BLaER1 treated with 17β-estradiol and CSF1 and Interleukin-3, amounts not matched to agents 10 nM and 100 nM (cell line): ENCODE data around the gene SLC45A1.
A peak's percentile ranks its signal among the peaks of the same experiment; 100 is the strongest.

ENCODE experiments used
- H3K27ac ChIP-seq, 11 experiments: shearing (Covaris generic); formaldehyde crosslinking; 2 replicates each; pipeline ENCODE4 v1.8.1; 2022
- H3K27me3 ChIP-seq, 11 experiments: shearing (Covaris generic); formaldehyde crosslinking; 2 replicates each; pipeline ENCODE4 v1.8.1; 2022
- H3K36me3 ChIP-seq, 11 experiments: shearing (Covaris generic); formaldehyde crosslinking; 2 replicates each; pipeline ENCODE4 v1.8.1; 2022
- H3K4me1 ChIP-seq, 10 experiments: shearing (Covaris generic); formaldehyde crosslinking; 2 replicates each; pipeline ENCODE4 v1.8.1; 2022
- H3K4me2 ChIP-seq, 11 experiments: shearing (Covaris generic); formaldehyde crosslinking; 2 replicates each; pipeline ENCODE4 v1.8.1; 2022
- H3K4me3 ChIP-seq, 10 experiments: shearing (Covaris generic); formaldehyde crosslinking; 2 replicates each; pipeline ENCODE4 v1.8.1; 2022
- H3K9ac ChIP-seq, 11 experiments: shearing (Covaris generic); formaldehyde crosslinking; 2 replicates each; pipeline ENCODE4 v1.8.1; 2022
- H3K9me3 ChIP-seq, 11 experiments: shearing (Covaris generic); formaldehyde crosslinking; replicated peaks in 1 of 11; 2 replicates each; pipeline ENCODE4 v1.8.1; 2022
- H4K20me1 ChIP-seq, 11 experiments: shearing (Covaris generic); formaldehyde crosslinking; 2 replicates each; pipeline ENCODE4 v1.8.1; 2022
- Cebpa-rat ChIP-seq, 11 experiments: shearing (Covaris generic); IDR thresholded peaks; 2 replicates each; pipeline ENCODE4 v1.8.1; 2022

SLC45A1 gene

GRCh38 chr1:8373125-8373524 is 55.2 kb downstream of the SLC45A1 start:
- peaks cover 89 to 100% (median 99%) of the 10 kb centered on the region in 11 experiments for H4K20me1 ChIP-seq
- peaks cover 19 to 78% (median 40%) of the 10 kb centered on the region in 11 experiments; a peak in 20 of 22 replicates for H3K36me3 ChIP-seq
- no peak for TF ChIP-seq Cebpa-rat (IDR thresholded peaks at IDR 0.05)
- no peak overlapping the region for H3K27ac ChIP-seq
- H3K4me2 ChIP-seq = peak overlapping the region in 4 of 11 experiments; percentile 44 to 65 (median 52); a peak in 2 of 22 replicates
- H3K9me3 ChIP-seq = peaks cover 0 to 16% (median 0%) of the 10 kb centered on the region in 11 experiments; a peak in 6 of 22 replicates
- H3K4me1 ChIP-seq = peaks cover 35 to 68% (median 50%) of the 10 kb centered on the region in 10 experiments
- H3K4me3 ChIP-seq = no peak overlapping the region
- no peaks in the 10 kb centered on the region for H3K27me3 ChIP-seq
- peak overlapping the region in 2 of 11 experiments; percentile 19 to 33; a peak in 1 of 22 replicates for H3K9ac ChIP-seq

GRCh38 chr1:8373581-8374241 is 55.8 kb downstream of the SLC45A1 start:
- Histone ChIP-seq H3K4me1 (peaks cover 37 to 68% (median 53%) of the 10 kb centered on the region in 10 experiments), H3K27ac (no peak overlapping the region; a peak in 1 of 22 replicates), H3K4me2 (peak overlapping the region in 9 of 11 experiments; percentile 5 to 55 (median 34); a peak in 10 of 22 replicates), H3K4me3 (no peak overlapping the region), H3K9ac (peak overlapping the region in 3 of 11 experiments; percentile 4 to 33 (median 19); a peak in 1 of 22 replicates), H4K20me1 (peaks cover 89 to 100% (median 99%) of the 10 kb centered on the region in 11 experiments), H3K27me3 (no peaks in the 10 kb centered on the region), H3K36me3 (peaks cover 19 to 84% (median 40%) of the 10 kb centered on the region in 11 experiments; a peak in 20 of 22 replicates), H3K9me3 (peaks cover 0 to 16% (median 0%) of the 10 kb centered on the region in 11 experiments; a peak in 6 of 22 replicates)
- TF ChIP-seq Cebpa-rat (IDR thresholded peaks at IDR 0.05) = no peak

- peaks cover 89 to 100% (median 99%) of the 10 kb centered on the region in 11 experiments for H4K20me1 ChIP-seq
- H3K4me2 ChIP-seq = peak overlapping the region in 10 of 11 experiments; percentile 5 to 55 (median 35); a peak in 14 of 22 replicates
- H3K4me1 ChIP-seq = peaks cover 44 to 73% (median 59%) of the 10 kb centered on the region in 10 experiments
- H3K36me3 ChIP-seq = peaks cover 19 to 84% (median 43%) of the 10 kb centered on the region in 11 experiments; a peak in 20 of 22 replicates
- no peak for TF ChIP-seq Cebpa-rat (IDR thresholded peaks at IDR 0.05)
- peak overlapping the region in 3 of 11 experiments; percentile 4 to 33 (median 19); a peak in 1 of 22 replicates for H3K9ac ChIP-seq
- H3K27ac ChIP-seq = no peak overlapping the region
- no peaks in the 10 kb centered on the region for H3K27me3 ChIP-seq
- no peak overlapping the region for H3K4me3 ChIP-seq
- peaks cover 0 to 16% (median 0%) of the 10 kb centered on the region in 11 experiments; a peak in 6 of 22 replicates for H3K9me3 ChIP-seq
Observed at GRCh38 chr1:8374356-8374755, 56.4 kb downstream of the SLC45A1 start.

GRCh38 chr1:8374812-8375211 is 56.9 kb downstream of the SLC45A1 start:
- Histone ChIP-seq H3K27me3 (no peaks in the 10 kb centered on the region), H3K4me2 (peak overlapping the region in 9 of 11 experiments; percentile 16 to 55 (median 36); a peak in 7 of 22 replicates), H3K36me3 (peaks cover 19 to 85% (median 45%) of the 10 kb centered on the region in 11 experiments; a peak in 20 of 22 replicates), H3K4me3 (no peak overlapping the region), H4K20me1 (peaks cover 89 to 100% (median 99%) of the 10 kb centered on the region in 11 experiments), H3K9ac (peak overlapping the region in 1 of 11 experiments; percentile 33; a peak in 1 of 22 replicates), H3K27ac (no peak overlapping the region), H3K9me3 (peaks cover 0 to 16% (median 0%) of the 10 kb centered on the region in 11 experiments; a peak in 6 of 22 replicates), H3K4me1 (peaks cover 48 to 74% (median 63%) of the 10 kb centered on the region in 10 experiments)
- TF ChIP-seq Cebpa-rat (IDR thresholded peaks at IDR 0.05) = no peak

GRCh38 chr1:8376358-8376840 is 58.5 kb downstream of the SLC45A1 start:
- Histone ChIP-seq H3K4me1 (peaks cover 52 to 74% (median 66%) of the 10 kb centered on the region in 10 experiments), H3K9me3 (peaks cover 0 to 16% (median 0%) of the 10 kb centered on the region in 11 experiments; a peak in 6 of 22 replicates), H3K9ac (no peak overlapping the region), H3K27me3 (no peaks in the 10 kb centered on the region), H3K4me2 (no peak overlapping the region), H3K4me3 (no peak overlapping the region), H4K20me1 (peaks cover 89 to 100% (median 98%) of the 10 kb centered on the region in 11 experiments), H3K27ac (no peak overlapping the region), H3K36me3 (peaks cover 27 to 84% (median 49%) of the 10 kb centered on the region in 11 experiments; a peak in 21 of 22 replicates)
- no peak for TF ChIP-seq Cebpa-rat (IDR thresholded peaks at IDR 0.05)

- Histone ChIP-seq H3K36me3 (peaks cover 17 to 84% (median 49%) of the 10 kb centered on the region in 11 experiments; a peak in 21 of 22 replicates), H3K9ac (no peak overlapping the region), H3K27ac (no peak overlapping the region)
Observed at GRCh38 chr1:8377271-8377981, 59.5 kb downstream of the SLC45A1 start.

GRCh38 chr1:8378178-8378577 is 60.3 kb downstream of the SLC45A1 start:
- Histone ChIP-seq H4K20me1 (peaks cover 89 to 100% (median 98%) of the 10 kb centered on the region in 11 experiments), H3K4me3 (no peak overlapping the region), H3K9ac (peak overlapping the region in 2 of 11 experiments; percentile 2 to 51; a peak in 1 of 22 replicates), H3K4me2 (peak overlapping the region in 7 of 11 experiments; percentile 47 to 65 (median 57); a peak in 12 of 22 replicates), H3K27ac (peak overlapping the region in 4 of 11 experiments; percentile 7 to 47 (median 26); a peak in 2 of 22 replicates), H3K4me1 (peaks cover 58 to 74% (median 68%) of the 10 kb centered on the region in 10 experiments), H3K9me3 (peaks cover 0 to 16% (median 0%) of the 10 kb centered on the region in 11 experiments; a peak in 6 of 22 replicates), H3K27me3 (no peaks in the 10 kb centered on the region), H3K36me3 (peaks cover 11 to 77% (median 42%) of the 10 kb centered on the region in 11 experiments; a peak in 21 of 22 replicates)
- no peak for TF ChIP-seq Cebpa-rat (IDR thresholded peaks at IDR 0.05)

More at GRCh38 chr1:8377271-8377981, 59.5 kb downstream of the SLC45A1 start:
- peaks cover 53 to 74% (median 66%) of the 10 kb centered on the region in 10 experiments for H3K4me1 ChIP-seq
- peaks cover 0 to 16% (median 0%) of the 10 kb centered on the region in 11 experiments; a peak in 6 of 22 replicates for H3K9me3 ChIP-seq
- H3K4me3 ChIP-seq = no peak overlapping the region
- H3K4me2 ChIP-seq = no peak overlapping the region; a peak in 1 of 22 replicates
- peaks cover 89 to 100% (median 98%) of the 10 kb centered on the region in 11 experiments for H4K20me1 ChIP-seq
- no peaks in the 10 kb centered on the region for H3K27me3 ChIP-seq
- no peak for TF ChIP-seq Cebpa-rat (IDR thresholded peaks at IDR 0.05)

GRCh38 chr1:8378981-8379470 is 61.1 kb downstream of the SLC45A1 start:
- H3K36me3 ChIP-seq = peaks cover 14 to 71% (median 37%) of the 10 kb centered on the region in 11 experiments; a peak in 21 of 22 replicates
- peaks cover 0 to 16% (median 0%) of the 10 kb centered on the region in 11 experiments; a peak in 6 of 22 replicates for H3K9me3 ChIP-seq
- peak overlapping the region in 3 of 11 experiments; percentile 2 to 51 (median 34); a peak in 2 of 22 replicates for H3K9ac ChIP-seq
- H3K4me1 ChIP-seq = peaks cover 60 to 75% (median 70%) of the 10 kb centered on the region in 10 experiments
- H3K4me3 ChIP-seq = no peak overlapping the region
- H3K27ac ChIP-seq = peak overlapping the region in 5 of 11 experiments; percentile 7 to 47 (median 22); a peak in 5 of 22 replicates
- H4K20me1 ChIP-seq = peaks cover 89 to 100% (median 98%) of the 10 kb centered on the region in 11 experiments
- no peaks in the 10 kb centered on the region for H3K27me3 ChIP-seq
- TF ChIP-seq Cebpa-rat (IDR thresholded peaks at IDR 0.05) = no peak
- peak overlapping the region; percentile 7 to 65 (median 52); a peak in 20 of 22 replicates for H3K4me2 ChIP-seq
